Activated CD8-positive, alpha-beta memory T cell treated with anti-CD3 and anti-CD28 coated beads, Interleukin-2, amount 50 U/mL, for 4 hours (primary cell): ENCODE measurements around the gene MLX.
"Not testable (repeated sequence)": the region's sequence is repeated elsewhere in the genome, so short reads cannot be mapped to it uniquely, and the experiment has no call there.

ENCODE experiments used
- DNase-seq: peaks from one replicate; pipeline ENCODE4 v3.0.0-alpha.2; 2020

Gene MLX

DNA sequence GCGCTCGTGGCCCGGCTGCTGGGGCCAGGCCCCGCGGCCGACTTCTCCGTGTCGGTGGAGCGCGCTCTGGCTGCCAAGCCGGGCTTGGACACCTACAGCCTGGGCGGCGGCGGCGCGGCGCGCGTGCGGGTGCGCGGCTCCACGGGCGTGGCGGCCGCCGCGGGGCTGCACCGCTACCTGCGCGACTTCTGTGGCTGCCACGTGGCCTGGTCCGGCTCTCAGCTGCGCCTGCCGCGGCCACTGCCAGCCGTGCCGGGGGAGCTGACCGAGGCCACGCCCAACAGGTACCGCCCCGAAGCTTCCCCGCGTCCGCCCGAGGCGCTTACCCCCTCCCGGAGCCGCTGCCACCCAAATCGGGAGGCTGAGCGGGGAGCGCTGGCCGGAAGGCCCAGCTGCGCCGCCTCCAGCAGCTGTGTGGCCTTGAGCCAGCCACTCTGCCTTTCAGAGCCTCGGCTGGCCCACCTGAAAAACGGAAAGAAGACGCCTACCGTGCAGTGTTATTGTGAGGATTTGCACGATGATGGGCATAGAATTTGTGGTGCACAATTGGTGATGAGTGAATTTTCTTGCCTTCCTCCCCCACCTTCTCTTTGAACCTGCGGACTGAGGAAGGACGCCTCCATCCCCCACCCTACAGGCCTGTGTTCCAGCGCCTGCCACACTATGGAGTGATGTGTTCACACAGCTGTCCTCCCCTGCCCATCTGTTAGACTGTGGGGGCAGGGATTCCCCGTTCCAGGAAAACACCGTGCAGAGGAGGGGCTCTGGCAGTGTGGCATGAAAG, 30.3 kb upstream of the MLX start:
- DNase-seq = peak; percentile 70

GRCh38 chr17:42537156-42537805, 29.6 kb upstream of the MLX start:
- DNase-seq = no peak

DNA sequence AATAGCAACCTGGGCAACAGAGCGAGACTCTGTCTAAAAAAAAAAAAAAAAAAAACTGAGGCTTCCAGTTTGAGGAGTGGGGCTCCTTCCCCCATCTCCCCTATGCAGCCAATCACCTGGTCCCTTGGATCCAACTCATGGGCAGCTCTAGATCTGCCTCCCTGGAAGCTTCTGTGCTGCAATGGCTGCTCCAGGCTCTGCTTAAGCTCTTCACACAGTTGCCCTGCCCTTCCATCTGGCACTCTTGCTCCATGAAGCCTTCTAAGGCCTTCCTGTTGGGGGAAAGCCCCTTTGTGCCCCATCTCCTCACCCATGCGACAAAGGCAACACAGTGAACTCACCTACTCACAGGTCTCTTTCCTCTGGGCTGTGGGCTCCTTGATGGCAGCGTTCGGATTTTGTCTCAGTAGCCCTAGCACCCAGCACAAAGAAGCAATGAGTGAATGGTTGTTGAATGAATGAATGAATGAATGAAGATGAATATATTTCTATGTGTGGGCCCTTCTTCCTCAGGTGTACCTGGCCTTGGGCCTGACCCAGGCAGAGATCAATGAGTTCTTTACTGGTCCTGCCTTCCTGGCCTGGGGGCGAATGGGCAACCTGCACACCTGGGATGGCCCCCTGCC, 29.0 kb upstream of the MLX start:
- DNase-seq = no peak

DNA sequence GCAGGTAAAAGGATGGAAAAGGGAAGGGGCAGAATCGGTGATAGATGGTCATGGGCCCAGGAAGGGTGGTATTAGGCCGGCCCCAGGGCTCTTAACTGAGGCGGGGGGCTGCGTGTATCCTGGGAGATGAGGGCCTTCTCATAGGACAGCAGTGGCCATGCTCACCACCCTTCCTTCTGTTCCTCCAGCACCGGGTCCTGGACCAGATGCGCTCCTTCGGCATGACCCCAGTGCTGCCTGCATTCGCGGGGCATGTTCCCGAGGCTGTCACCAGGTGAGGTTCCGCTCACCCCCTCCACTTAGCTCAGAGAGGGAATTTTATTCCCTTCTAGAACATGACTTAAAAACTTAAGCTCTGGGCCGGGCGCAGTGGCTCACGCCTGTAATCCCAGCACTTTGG, 28.4 kb upstream of the MLX start:
- DNase-seq = no peak

DNA sequence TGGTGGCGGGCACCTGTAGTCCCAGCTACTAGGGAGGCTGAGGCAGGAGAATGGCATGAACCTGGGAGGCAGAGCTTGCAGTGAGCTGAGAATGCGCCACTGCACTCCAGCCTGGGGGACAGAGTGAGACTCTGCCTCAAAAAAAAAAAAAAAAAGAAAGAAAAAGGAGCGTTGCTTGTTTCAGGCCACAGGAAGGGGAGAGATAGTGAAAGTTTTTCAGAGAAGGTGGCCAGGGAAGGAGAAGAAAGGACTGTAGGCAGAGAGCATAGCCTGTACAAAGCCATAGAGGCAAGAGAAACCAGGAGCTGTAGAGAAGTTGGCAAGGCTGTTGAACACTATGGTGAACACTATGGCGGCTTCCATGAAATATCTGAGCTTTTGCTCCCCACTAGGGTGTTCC, 26.3 kb upstream of the MLX start:
- DNase-seq = not testable (repeated sequence)

DNA sequence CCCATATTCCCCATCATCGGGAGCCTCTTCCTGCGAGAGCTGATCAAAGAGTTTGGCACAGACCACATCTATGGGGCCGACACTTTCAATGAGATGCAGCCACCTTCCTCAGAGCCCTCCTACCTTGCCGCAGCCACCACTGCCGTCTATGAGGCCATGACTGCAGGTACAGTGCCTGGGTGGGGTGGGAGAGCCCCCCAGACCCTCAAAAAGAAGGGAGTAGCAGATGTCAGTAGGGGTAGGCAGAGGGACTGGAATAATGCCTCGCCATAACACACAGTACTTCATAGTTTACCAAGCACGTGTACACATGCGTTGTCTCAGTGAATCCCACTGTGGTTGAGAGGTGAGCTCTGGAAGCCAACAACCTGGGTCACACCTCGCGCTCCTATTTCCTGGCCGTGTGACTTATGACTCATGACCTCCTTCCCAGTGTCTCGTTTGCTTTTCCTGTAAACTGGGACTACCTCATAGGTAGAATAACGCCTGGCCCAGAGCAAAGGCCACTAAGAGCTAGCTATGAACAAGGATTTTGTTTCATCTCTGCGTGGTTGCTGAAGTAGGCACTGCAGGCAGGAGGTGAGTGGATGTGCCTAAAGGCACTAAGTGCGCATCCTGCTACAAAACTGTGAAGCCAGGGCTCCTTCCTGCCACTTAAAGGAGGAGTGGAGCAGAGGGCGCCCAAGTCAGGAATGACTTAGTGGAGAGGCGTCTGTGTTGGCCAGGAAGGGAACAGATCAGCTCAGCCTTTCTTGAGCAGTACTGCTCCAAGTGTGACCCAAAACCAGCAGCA, 25.7 kb upstream of the MLX start:
- no peak for DNase-seq

DNA sequence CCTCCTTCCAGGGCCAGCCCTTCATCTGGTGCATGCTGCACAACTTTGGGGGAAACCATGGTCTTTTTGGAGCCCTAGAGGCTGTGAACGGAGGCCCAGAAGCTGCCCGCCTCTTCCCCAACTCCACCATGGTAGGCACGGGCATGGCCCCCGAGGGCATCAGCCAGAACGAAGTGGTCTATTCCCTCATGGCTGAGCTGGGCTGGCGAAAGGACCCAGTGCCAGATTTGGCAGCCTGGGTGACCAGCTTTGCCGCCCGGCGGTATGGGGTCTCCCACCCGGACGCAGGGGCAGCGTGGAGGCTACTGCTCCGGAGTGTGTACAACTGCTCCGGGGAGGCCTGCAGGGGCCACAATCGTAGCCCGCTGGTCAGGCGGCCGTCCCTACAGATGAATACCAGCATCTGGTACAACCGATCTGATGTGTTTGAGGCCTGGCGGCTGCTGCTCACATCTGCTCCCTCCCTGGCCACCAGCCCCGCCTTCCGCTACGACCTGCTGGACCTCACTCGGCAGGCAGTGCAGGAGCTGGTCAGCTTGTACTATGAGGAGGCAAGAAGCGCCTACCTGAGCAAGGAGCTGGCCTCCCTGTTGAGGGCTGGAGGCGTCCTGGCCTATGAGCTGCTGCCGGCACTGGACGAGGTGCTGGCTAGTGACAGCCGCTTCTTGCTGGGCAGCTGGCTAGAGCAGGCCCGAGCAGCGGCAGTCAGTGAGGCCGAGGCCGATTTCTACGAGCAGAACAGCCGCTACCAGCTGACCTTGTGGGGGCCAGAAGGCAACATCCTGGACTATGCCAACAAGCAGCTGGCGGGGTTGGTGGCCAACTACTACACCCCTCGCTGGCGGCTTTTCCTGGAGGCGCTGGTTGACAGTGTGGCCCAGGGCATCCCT, 23.5 kb upstream of the MLX start:
- no peak for DNase-seq

- no peak for DNase-seq
These were observed 22.0 kb upstream of the MLX start for GRCh38 chr17:42544874-42545283.

GRCh38 chr17:42545755-42546505, 21.0 kb upstream of the MLX start:
- DNase-seq = not testable (repeated sequence)

- DNase-seq = no peak
These were observed 19.9 kb upstream of the MLX start for GRCh38 chr17:42547001-42547461.

DNA sequence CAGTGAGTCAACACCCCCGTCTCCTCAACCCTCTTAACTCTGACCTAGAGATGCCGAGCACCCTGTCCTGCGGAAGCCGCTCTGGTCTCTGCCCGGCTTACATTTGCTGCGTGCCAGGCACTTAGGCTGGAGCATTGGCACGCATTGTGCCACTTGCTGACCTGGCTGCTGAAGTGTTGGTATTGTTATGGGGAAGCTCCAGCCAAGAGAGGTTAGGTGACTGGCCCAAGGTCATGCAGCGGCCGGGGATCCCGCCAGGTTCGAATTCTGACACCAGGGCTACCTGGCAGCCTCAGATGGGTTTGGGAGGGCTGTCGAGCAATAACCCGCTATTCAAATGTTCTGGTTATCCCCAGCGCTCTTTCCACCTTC, 19.2 kb upstream of the MLX start:
- no peak for DNase-seq

- DNase-seq = peak; percentile 85
These were observed 18.6 kb upstream of the MLX start for GRCh38 chr17:42548070-42548837.

GRCh38 chr17:42548993-42549755, 17.7 kb upstream of the MLX start:
- DNase-seq = no peak

DNA sequence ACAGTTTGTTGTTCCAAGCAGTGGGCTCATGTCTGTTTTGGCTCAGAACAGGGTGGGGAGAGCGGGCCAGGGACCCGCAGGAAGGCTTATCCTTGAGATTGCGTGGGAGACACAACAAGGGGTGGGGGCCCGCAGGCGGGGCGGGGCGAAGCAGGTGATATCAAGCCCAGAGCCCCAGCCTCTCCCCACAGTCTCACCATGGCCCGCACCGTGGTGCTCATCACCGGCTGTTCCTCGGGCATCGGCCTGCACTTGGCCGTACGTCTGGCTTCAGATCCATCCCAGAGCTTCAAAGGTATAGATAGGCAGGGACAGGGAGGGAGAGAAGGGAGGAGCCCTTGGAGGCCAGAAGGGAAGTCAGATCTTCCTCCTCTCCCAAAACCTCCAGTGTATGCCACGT, 14.2 kb upstream of the MLX start, which contains the start of gene HSD17B1:
Gene HSD17B1, plus strand, starts transcription at position 188 of the 400 bp plus-strand sequence. Its CDS starts 11 bp downstream, at position 199.
- not testable (repeated sequence) for DNase-seq

DNA sequence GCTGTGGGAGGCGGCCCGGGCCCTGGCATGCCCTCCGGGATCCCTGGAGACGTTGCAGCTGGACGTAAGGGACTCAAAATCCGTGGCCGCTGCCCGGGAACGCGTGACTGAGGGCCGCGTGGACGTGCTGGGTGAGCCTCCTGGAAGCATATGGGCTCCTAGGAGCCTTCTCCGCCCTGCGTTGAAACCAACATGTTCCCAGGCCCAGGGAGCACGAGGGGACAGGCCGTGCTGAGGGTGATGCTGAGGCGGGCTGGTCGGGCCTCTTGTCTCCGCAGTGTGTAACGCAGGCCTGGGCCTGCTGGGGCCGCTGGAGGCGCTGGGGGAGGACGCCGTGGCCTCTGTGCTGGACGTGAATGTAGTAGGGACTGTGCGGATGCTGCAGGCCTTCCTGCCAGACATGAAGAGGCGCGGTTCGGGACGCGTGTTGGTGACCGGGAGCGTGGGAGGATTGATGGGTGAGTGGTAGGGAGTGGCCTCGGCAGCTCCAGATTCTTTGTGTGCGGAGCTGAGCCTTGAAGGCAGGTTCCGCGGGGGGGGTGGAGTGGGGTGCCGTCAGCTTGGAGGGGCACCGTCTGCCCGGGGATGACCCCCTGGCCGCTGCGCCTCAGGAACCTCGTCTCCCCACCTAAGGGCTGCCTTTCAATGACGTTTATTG, 13.6 kb upstream of the MLX start:
- no peak for DNase-seq

DNA sequence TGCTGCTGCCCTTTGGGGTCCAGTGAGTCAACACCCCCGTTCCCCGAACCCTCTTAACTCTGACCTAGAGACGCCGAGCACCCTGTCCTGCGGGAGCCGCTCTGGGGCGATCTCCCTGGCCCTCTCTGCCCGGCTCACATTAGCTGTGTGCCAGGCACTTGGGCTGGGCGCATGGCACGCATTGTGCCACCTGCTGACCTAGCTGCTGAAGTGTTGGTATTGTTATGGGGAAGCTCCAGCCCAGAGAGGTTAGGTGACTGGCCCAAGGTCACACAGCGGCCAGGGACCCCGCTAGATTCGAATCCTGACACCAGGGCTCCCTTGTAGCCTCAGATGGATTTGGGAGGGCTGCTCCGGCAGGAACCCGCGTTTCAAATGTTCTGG, 13.0 kb upstream of the MLX start:
- DNase-seq = no peak

GRCh38 chr17:42554250-42555121, 12.4 kb upstream of the MLX start:
- DNase-seq = peak; percentile 75

GRCh38 chr17:42555122-42555622, 11.7 kb upstream of the MLX start:
- no peak for DNase-seq
